ENCODE results near the gene SLC39A8. TPM values are rescaled to one million over a fixed set of nuclear protein-coding genes. Genes with fewer than 3 reads are reported as not detected.

The SLC39A8 gene
- total RNA-seq = 2.0 and 9.3 TPM in 2 replicates

GRCh38 chr4:102344954-102345794, at the start of gene SLC39A8:
Gene SLC39A8 (minus strand): TSS chr4:102345482. CDS start chr4:102344662, 820 bp downstream.

Other genes with a start within 250 kb of the SLC39A8 start
- gene NFKB1, start 155.9 kb upstream of the SLC39A8 start, total RNA-seq = 30.4 and 35.1 TPM in 2 replicates